Upper lobe of left lung (tissue), 6 donors: ENCODE data around the gene TMEM97. TPM values are rescaled to one million over a fixed set of nuclear protein-coding genes. Genes with fewer than 3 reads are reported as not detected.
A peak's percentile ranks its signal among the peaks of the same experiment; 100 is the strongest.

ENCODE experiments used
- ATAC-seq, 2 donors: fragments of 200-7000 bp; cut with Tn5 transposase; one replicate each; pipeline ENCODE4 v1.9.1; 2022; ENCODE audit warnings: mild to moderate bottlenecking in 2 of 2, moderate library complexity in 2 of 2; ENCODE audit not compliant: low FRiP score in 2 of 2
- DNase-seq, 2 donors: peaks; one replicate each; pipeline ENCODE4 v3.0.0-alpha.2; 2019 to 2020
- H3K27ac ChIP-seq, 4 donors: fragments of 200-600 bp; sonication (generic); one replicate each; pipeline ENCODE4 v1.5.1; 2016 to 2019
- H3K27me3 ChIP-seq, 4 donors: fragments of 200-600 bp; sonication (generic); one replicate each; pipeline ENCODE4 v1.5.1; 2017 to 2019
- H3K36me3 ChIP-seq, 4 donors: fragments of 200-600 bp; sonication (generic); one replicate each; pipeline ENCODE4 v1.5.1; 2016 to 2019
- H3K4me1 ChIP-seq, 4 donors: fragments of 200-600 bp; sonication (generic); one replicate each; pipeline ENCODE4 v1.5.1; 2018 to 2019
- H3K4me3 ChIP-seq, 4 donors: fragments of 200-600 bp; sonication (generic); one replicate each; pipeline ENCODE4 v1.5.1; 2017 to 2019; ENCODE audit warnings: mild to moderate bottlenecking in 2 of 4, moderate library complexity in 1 of 4
- H3K9me3 ChIP-seq, 4 donors: fragments of 200-600 bp; sonication (generic); one replicate each; pipeline ENCODE4 v1.5.1; 2018 to 2019
- CTCF ChIP-seq, 6 experiments: fragments of 450-650 bp in 4 of 6; fragments of 200-600 bp in 2 of 6; sonication (generic) in 2 of 6; IDR thresholded peaks; one replicate each; pipeline ENCODE4 v1.5.1; 2016 to 2019; ENCODE audit warnings: antibody characterized with exemption in 6 of 6
- EP300 ChIP-seq, 4 donors: sonication (generic); formaldehyde crosslinking; IDR thresholded peaks; one replicate each; pipeline ENCODE4 v1.5.1; 2017; ENCODE audit warnings: antibody characterized with exemption in 4 of 4, control low read depth in 2 of 4
- POLR2A ChIP-seq, 4 donors: fragments of 450-650 bp; IDR thresholded peaks; one replicate each; pipeline ENCODE4 v1.5.1; 2016 to 2017; ENCODE audit warnings: antibody characterized with exemption in 4 of 4, mild to moderate bottlenecking in 2 of 4
- POLR2AphosphoS5 ChIP-seq, 2 donors: sonication (generic); formaldehyde crosslinking; IDR thresholded peaks; one replicate each; pipeline ENCODE4 v1.5.1; 2017; ENCODE audit warnings: antibody characterized with exemption in 2 of 2
- WGBS, 2 donors: methylation state at CpG; one replicate each; pipeline ENCODE4 v1.1.5; 2017 to 2018; 5-methylcytosine and 5-hydroxymethylcytosine counted together
- total RNA-seq, 6 donors: library from RNA; depleted of rRNA in 4 of 6; stranded (reverse); fragments of >200 nt in 4 of 6; gene quantifications; one replicate each; pipeline versions ENCODE4 v1.1.0 to v1.2.1, GENCODE V29; 2016 to 2021
- donor health status: DM: no; HTN: no; CAD: no; lungs with moderate emphysema.
- donor health status: DM: no; HTN: yes; CAD: no; lungs with severe emphysema.

The TMEM97 gene
- total RNA-seq, 6 donors from 2014 or later = 19.8 to 47.9 (median 37.6) TPM

- Histone ChIP-seq H3K27ac (peak within 1 kb of the TSS; percentile 1 to 67 (median 56)), H3K36me3 (no peaks in the 10 kb centered on the region), H3K4me3 (peak within 1 kb of the TSS; percentile 34 to 63 (median 54)), H3K27me3 (peaks cover 0 to 8% (median 0%) of the 10 kb centered on the region in 4 donors), H3K9me3 (no peaks in the 10 kb centered on the region), H3K4me1 (peaks cover 21 to 36% (median 32%) of the 10 kb centered on the region in 4 donors)
- 1 to 2% methylated on average over 37 to 71 of the region's 80 CpGs for WGBS, 2 donors
- DNase-seq = peak; percentile 67 to 95
- TF ChIP-seq EP300 (IDR thresholded peaks at IDR 0.05) = no peak
- TF ChIP-seq CTCF (IDR thresholded peaks at IDR 0.05) = no peak
- no peak for TF ChIP-seq POLR2A (IDR thresholded peaks at IDR 0.05)
- TF ChIP-seq POLR2AphosphoS5 (IDR thresholded peaks at IDR 0.05) = no peak
- peak; percentile 75 to 85 for ATAC-seq
Measured at GRCh38 chr17:28371245-28372202, 52.5 kb downstream of the TMEM97 start, which contains the start of gene SARM1. Gene SARM1 (plus strand): TSS chr17:28371694. CDS start chr17:28372033, 339 bp downstream.

- peak in 1 of 2 donors; percentile 90 for DNase-seq
Measured at GRCh38 chr17:28372203-28372944, 53.4 kb downstream of the TMEM97 start.

GRCh38 chr17:28372945-28373274, 53.9 kb downstream of the TMEM97 start:
- Histone ChIP-seq H3K36me3 (no peaks in the 10 kb centered on the region), H3K27ac (no peak overlapping the region), H3K27me3 (peaks cover 0 to 8% (median 0%) of the 10 kb centered on the region in 4 donors), H3K4me1 (peaks cover 21 to 36% (median 32%) of the 10 kb centered on the region in 4 donors), H3K9me3 (no peaks in the 10 kb centered on the region), H3K4me3 (peak overlapping the region in 2 of 4 donors; percentile 52 to 63)
- TF ChIP-seq POLR2A (IDR thresholded peaks at IDR 0.05) = no peak
- no peak for TF ChIP-seq EP300 (IDR thresholded peaks at IDR 0.05)
- TF ChIP-seq CTCF (IDR thresholded peaks at IDR 0.05) = no peak
- TF ChIP-seq POLR2AphosphoS5 (IDR thresholded peaks at IDR 0.05) = no peak
- 83 to 96% methylated on average over 6 of the region's 6 CpGs for WGBS, 2 donors
- no peak for ATAC-seq
- no peak for DNase-seq

More at GRCh38 chr17:28372203-28372944, 53.4 kb downstream of the TMEM97 start:
- TF ChIP-seq POLR2AphosphoS5 (IDR thresholded peaks at IDR 0.05) (no peak), EP300 (IDR thresholded peaks at IDR 0.05) (no peak), CTCF (IDR thresholded peaks at IDR 0.05) (no peak), POLR2A (IDR thresholded peaks at IDR 0.05) (no peak)
- ATAC-seq = peak in 1 of 2 donors; percentile 5
- peaks cover 21 to 36% (median 32%) of the 10 kb centered on the region in 4 donors for H3K4me1 ChIP-seq
- peak overlapping the region in 3 of 4 donors; percentile 52 to 63 (median 55) for H3K4me3 ChIP-seq
- WGBS, 2 donors = 16 to 17% methylated on average over 35 of the region's 53 CpGs
- peak overlapping the region; percentile 1 to 67 (median 56) for H3K27ac ChIP-seq
- H3K27me3 ChIP-seq = peaks cover 0 to 8% (median 0%) of the 10 kb centered on the region in 4 donors
- H3K9me3 ChIP-seq = no peaks in the 10 kb centered on the region
- H3K36me3 ChIP-seq = no peaks in the 10 kb centered on the region

Other genes starting within 250 kb of the TMEM97 start
- gene IFT20, start 16.3 kb downstream of the TMEM97 start, total RNA-seq = 10 to 100 TPM; 28.6 to 60.8 (median 44.3) TPM
- gene TNFAIP1, start 16.6 kb downstream of the TMEM97 start, total RNA-seq = 10 to 100 TPM; 27.2 to 74.3 (median 46.4) TPM
- 10 to 100 TPM; 50.3 to 74.5 (median 60.0) TPM for gene POLDIP2, start 38.3 kb downstream of the TMEM97 start, total RNA-seq
- not detected for gene SEBOX, start 46.0 kb downstream of the TMEM97 start, total RNA-seq
- gene VTN, start 51.1 kb downstream of the TMEM97 start, total RNA-seq = 1 to 10 TPM in 4 of 6 donors, under 1 TPM in 1, not detected in 1; 0.67 to 6.4 (median 2.3) TPM
- 10 to 100 TPM; 10.3 to 33.5 (median 13.9) TPM for gene SARM1, start 52.5 kb downstream of the TMEM97 start, total RNA-seq
- gene SLC46A1, start 87.0 kb downstream of the TMEM97 start, total RNA-seq = 10 to 100 TPM; 15.0 to 44.0 (median 19.8) TPM
- gene SLC13A2, start 154.4 kb downstream of the TMEM97 start, total RNA-seq = under 1 TPM in 3 of 6 donors, not detected in 3; 0.10 to 0.61 (median 0.14) TPM
- gene FOXN1, start 187.1 kb downstream of the TMEM97 start, total RNA-seq = under 1 TPM in 2 of 6 donors, not detected in 4; 0.07 to 0.54 TPM
- 10 to 100 TPM; 17.0 to 43.0 (median 25.6) TPM for gene UNC119, start 233.4 kb downstream of the TMEM97 start, total RNA-seq